ENCODE results near the gene HSPB9.
A peak's percentile ranks its signal among the peaks of the same experiment; 100 is the strongest.

Gene HSPB9

GRCh38 chr17:42101513-42102292, 20.9 kb upstream of the HSPB9 start:
- DNase-seq (ENCODE audit: low spot score), result peak; percentile 77
- FAIRE-seq, result peak; percentile 52

- no peak for DNase-seq (ENCODE audit: low spot score)
- FAIRE-seq, result no peak
Observed at GRCh38 chr17:42103221-42103954, 19.2 kb upstream of the HSPB9 start.

- no peak for FAIRE-seq
Observed at GRCh38 chr17:42104264-42104663, 18.3 kb upstream of the HSPB9 start.

GRCh38 chr17:42106009-42106408, 16.6 kb upstream of the HSPB9 start:
- DNase-seq (ENCODE audit: low spot score) (no peak), FAIRE-seq (no peak)

More at GRCh38 chr17:42104264-42104663, 18.3 kb upstream of the HSPB9 start:
- DNase-seq (ENCODE audit: low spot score), result no peak

- DNase-seq (ENCODE audit: low spot score) (no peak), FAIRE-seq (no peak)
Observed at GRCh38 chr17:42107124-42107523, 15.5 kb upstream of the HSPB9 start.

GRCh38 chr17:42107597-42108576, 14.7 kb upstream of the HSPB9 start:
- peak; percentile 58 for DNase-seq (ENCODE audit: low spot score)
- FAIRE-seq, result no peak

- DNase-seq (ENCODE audit: low spot score) (no peak), FAIRE-seq (no peak)
Observed at GRCh38 chr17:42109086-42109485, 13.5 kb upstream of the HSPB9 start.

GRCh38 chr17:42110301-42111264, 12.0 kb upstream of the HSPB9 start:
- DNase-seq (ENCODE audit: low spot score) (no peak), FAIRE-seq (no peak)

- FAIRE-seq (no peak), DNase-seq (ENCODE audit: low spot score) (no peak)
Observed at GRCh38 chr17:42111265-42111636, 11.4 kb upstream of the HSPB9 start.

GRCh38 chr17:42111871-42112551, 10.6 kb upstream of the HSPB9 start:
- no peak for DNase-seq (ENCODE audit: low spot score)
- no peak for FAIRE-seq

GRCh38 chr17:42112552-42113176, 9.9 kb upstream of the HSPB9 start, which contains the start of gene DHX58:
Gene DHX58 (minus strand): TSS chr17:42112714. CDS start chr17:42111892, 822 bp downstream.
- no peak for FAIRE-seq
- DNase-seq (ENCODE audit: low spot score), result no peak

GRCh38 chr17:42113293-42114069, 9.1 kb upstream of the HSPB9 start:
- FAIRE-seq (no peak), DNase-seq (ENCODE audit: low spot score) (no peak)

- FAIRE-seq, result no peak
- no peak for DNase-seq (ENCODE audit: low spot score)
Observed at GRCh38 chr17:42114118-42114517, 8.5 kb upstream of the HSPB9 start.

- DNase-seq (ENCODE audit: low spot score) (peak; percentile 79), FAIRE-seq (peak; percentile 92)
Observed at GRCh38 chr17:42116705-42117396, 5.8 kb upstream of the HSPB9 start.

GRCh38 chr17:42117397-42118125, 5.0 kb upstream of the HSPB9 start:
- FAIRE-seq, result no peak
- no peak for DNase-seq (ENCODE audit: low spot score)

GRCh38 chr17:42118126-42118510, 4.5 kb upstream of the HSPB9 start:
- no peak for FAIRE-seq

GRCh38 chr17:42118545-42118944, 4.1 kb upstream of the HSPB9 start:
- FAIRE-seq, result peak; percentile 73

More at GRCh38 chr17:42118126-42118510, 4.5 kb upstream of the HSPB9 start:
- no peak for DNase-seq (ENCODE audit: low spot score)

More at GRCh38 chr17:42118545-42118944, 4.1 kb upstream of the HSPB9 start:
- DNase-seq (ENCODE audit: low spot score), result peak; percentile 53

Data from urothelium cell line (cell line).